HCT116 (cell line): ENCODE data around the gene CTBP2.

Experiments
- CEBPB ChIP-seq: IDR thresholded peaks from 2 replicates; pipeline ENCODE4 v1.6.1; 2012; ENCODE audit warnings: low read depth
- EZH2 ChIP-seq: fragments of 200-600 bp; sonication (generic); IDR thresholded peaks from 2 replicates; pipeline ENCODE4 v1.6.1; 2017; ENCODE audit warnings: antibody characterized with exemption, mixed run types
- EZH2phosphoT487 ChIP-seq: fragments of 200-600 bp; IDR thresholded peaks from 2 replicates; pipeline ENCODE4 v1.6.1; 2018; ENCODE audit warnings: antibody characterized with exemption, borderline replicate concordance
- POLR2A ChIP-seq: IDR thresholded peaks from 2 replicates; pipeline ENCODE4 v1.7.0; 2011; ENCODE audit warnings: borderline replicate concordance; ENCODE audit not compliant: insufficient read depth, insufficient read length; ENCODE audit errors: extremely low read depth
- TF ChIP-seq, protein P1 (sequence below), 3 experiments: fragments of 200-600 bp in 1 of 3; sonication (generic) in 1 of 3; IDR thresholded peaks in 2 of 3; conservative IDR thresholded peaks in 1 of 3; 2 replicates each; pipeline ENCODE4 v1.5.1; 2012 to 2017; ENCODE audit warnings: low read depth in 2 of 3, low read length in 2 of 3, antibody characterized with exemption in 1 of 3, borderline replicate concordance in 1 of 3, control low read depth in 1 of 3, mild to moderate bottlenecking in 1 of 3, mixed read lengths in 1 of 3, mixed run types in 1 of 3, moderate library complexity in 1 of 3; ENCODE audit not compliant: insufficient read depth in 1 of 3
- TF ChIP-seq, protein P2 (sequence below): IDR thresholded peaks from 2 replicates; pipeline ENCODE4 v1.6.1; 2012

DNA sequence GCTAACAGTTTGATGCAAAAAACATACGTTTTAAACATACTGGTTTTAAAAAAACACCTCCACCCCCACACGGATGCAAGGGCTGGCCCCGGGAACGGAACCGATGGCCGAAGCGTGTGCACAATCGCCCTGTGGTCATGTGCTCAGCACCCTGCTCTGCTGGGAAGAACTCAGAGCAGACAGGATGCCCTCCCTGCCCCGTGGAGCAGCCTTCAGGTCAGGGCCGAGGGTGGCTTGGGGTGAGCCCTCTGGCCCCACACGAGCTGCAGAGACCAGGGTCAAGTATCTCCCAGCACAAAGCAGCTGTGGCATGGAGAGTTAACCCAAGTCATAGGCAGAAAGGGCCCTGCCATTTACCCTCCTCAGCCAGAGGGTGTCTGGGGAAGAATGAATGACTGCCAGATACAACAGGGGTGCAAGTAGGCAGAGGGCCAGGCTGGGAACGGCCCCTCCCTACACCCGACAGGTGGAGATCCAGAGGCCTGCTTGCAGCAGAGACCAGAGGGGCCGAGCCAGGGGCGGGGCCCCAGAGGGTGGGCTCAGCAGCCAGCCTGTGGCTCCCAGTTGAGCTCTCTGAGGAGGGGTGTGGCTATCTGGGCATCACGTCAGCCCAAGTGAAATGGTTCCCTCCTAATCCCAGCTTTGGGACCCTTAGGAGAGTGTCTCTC is 161.6 kb downstream of the CTBP2 start:
- TF ChIP-seq, protein P1, sequence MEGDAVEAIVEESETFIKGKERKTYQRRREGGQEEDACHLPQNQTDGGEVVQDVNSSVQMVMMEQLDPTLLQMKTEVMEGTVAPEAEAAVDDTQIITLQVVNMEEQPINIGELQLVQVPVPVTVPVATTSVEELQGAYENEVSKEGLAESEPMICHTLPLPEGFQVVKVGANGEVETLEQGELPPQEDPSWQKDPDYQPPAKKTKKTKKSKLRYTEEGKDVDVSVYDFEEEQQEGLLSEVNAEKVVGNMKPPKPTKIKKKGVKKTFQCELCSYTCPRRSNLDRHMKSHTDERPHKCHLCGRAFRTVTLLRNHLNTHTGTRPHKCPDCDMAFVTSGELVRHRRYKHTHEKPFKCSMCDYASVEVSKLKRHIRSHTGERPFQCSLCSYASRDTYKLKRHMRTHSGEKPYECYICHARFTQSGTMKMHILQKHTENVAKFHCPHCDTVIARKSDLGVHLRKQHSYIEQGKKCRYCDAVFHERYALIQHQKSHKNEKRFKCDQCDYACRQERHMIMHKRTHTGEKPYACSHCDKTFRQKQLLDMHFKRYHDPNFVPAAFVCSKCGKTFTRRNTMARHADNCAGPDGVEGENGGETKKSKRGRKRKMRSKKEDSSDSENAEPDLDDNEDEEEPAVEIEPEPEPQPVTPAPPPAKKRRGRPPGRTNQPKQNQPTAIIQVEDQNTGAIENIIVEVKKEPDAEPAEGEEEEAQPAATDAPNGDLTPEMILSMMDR (IDR thresholded peaks at IDR 0.05 in 2 of 3, conservative IDR thresholded peaks at IDR 0.05 in 1 of 3; ENCODE audit: borderline replicate concordance in 1 of 3, insufficient read depth in 1 of 3, low read depth in 2 of 3, low read length in 2 of 3), result no peak
- TF ChIP-seq, protein P2, sequence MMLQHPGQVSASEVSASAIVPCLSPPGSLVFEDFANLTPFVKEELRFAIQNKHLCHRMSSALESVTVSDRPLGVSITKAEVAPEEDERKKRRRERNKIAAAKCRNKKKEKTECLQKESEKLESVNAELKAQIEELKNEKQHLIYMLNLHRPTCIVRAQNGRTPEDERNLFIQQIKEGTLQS, result no peak
- TF ChIP-seq EZH2phosphoT487 (no peak), EZH2 (no peak), CEBPB (no peak), POLR2A (no peak)
